Left lung (tissue), 10 donors: ENCODE measurements around the gene ZNRF1. TPM values are rescaled to one million over a fixed set of nuclear protein-coding genes. Genes with fewer than 3 reads are reported as not detected.

ENCODE experiments used
- ATAC-seq: fragments of 200-7000 bp; cut with Tn5 transposase; one replicate; pipeline ENCODE4 v1.9.1; 2020; ENCODE audit warnings: moderate library complexity
- DNase-seq, 4 donors: peaks; one replicate each; pipeline ENCODE4 v3.0.0-alpha.2; 2013 to 2020
- H3K27ac ChIP-seq, 2 donors: fragments of 200-600 bp; sonication (generic) in 1 of 2; one replicate each; pipeline versions ENCODE4 v1.5.0 to v1.8.0; 2020 to 2021
- H3K27me3 ChIP-seq, 2 donors: fragments of 200-600 bp; sonication (generic) in 1 of 2; one replicate each; pipeline versions ENCODE4 v1.5.0 to v1.8.0; 2020 to 2021
- H3K36me3 ChIP-seq, 2 donors: fragments of 200-600 bp; sonication (generic) in 1 of 2; one replicate each; pipeline versions ENCODE4 v1.5.0 to v1.8.0; 2020 to 2021
- H3K4me1 ChIP-seq, 2 donors: fragments of 200-600 bp; one replicate each; pipeline ENCODE4 v1.8.0; 2021
- H3K4me3 ChIP-seq, 2 donors: fragments of 200-600 bp; sonication (generic) in 1 of 2; one replicate each; pipeline versions ENCODE4 v1.5.0 to v1.8.0; 2020 to 2021; ENCODE audit warnings: mild to moderate bottlenecking in 1 of 2
- H3K9me3 ChIP-seq, 2 donors: fragments of 200-600 bp; sonication (generic) in 1 of 2; one replicate each; pipeline versions ENCODE4 v1.5.0 to v1.8.0; 2020 to 2021
- CTCF ChIP-seq, 2 donors: fragments of 200-600 bp; sonication (generic) in 1 of 2; IDR thresholded peaks; one replicate each; pipeline versions ENCODE4 v1.5.0 to v1.8.0; 2021; ENCODE audit warnings: antibody characterized with exemption in 2 of 2
- intact Hi-C, 2 donors: fragments of 100-400 bp; cut with DNase I; formaldehyde crosslinking; loops; one replicate each; pipeline versions ENCODE4 v1.11.2 to v1.14.2; 2022
- polyA plus RNA-seq, 6 donors: library from polyadenylated mRNA; unstranded; fragments of 120-200 nt; gene quantifications; one replicate each; pipeline ENCODE4 v1.2.1, GENCODE V29; 2013; ENCODE audit not compliant: insufficient read length in 6 of 6
- total RNA-seq, 2 donors: library from RNA; stranded (reverse); fragmentation: NEBNext Ultra II Directional; extraction: Animal tissue kit (Norgen Biotek cat#: 25700); gene quantifications; one replicate each; pipeline ENCODE4 v1.2.1, GENCODE V29; 2021
- donor health status: DM: no; HTN: yes; CAD: no.
- donor health status: DM: no; HTN: no; CAD: no.

The ZNRF1 gene
- total and polyA plus RNA-seq, 8 donors: 24.3 to 60.8 (median 46.5) TPM

- intact Hi-C loops: no loop called here
- peaks cover 6 to 43% of the 10 kb centered on the region in 2 donors for H3K4me1 ChIP-seq
- no peak overlapping the region for H3K4me3 ChIP-seq
- no peak for ATAC-seq
- H3K36me3 ChIP-seq: no peaks in the 10 kb centered on the region
- no peak overlapping the region for H3K27ac ChIP-seq
- no peak for TF ChIP-seq CTCF (IDR thresholded peaks at IDR 0.05)
- H3K9me3 ChIP-seq: no peaks in the 10 kb centered on the region
- DNase-seq: no peak
- no peaks in the 10 kb centered on the region for H3K27me3 ChIP-seq
Measured at GRCh38 chr16:75068085-75069031, 69.5 kb downstream of the ZNRF1 start.

- Histone ChIP-seq H3K9me3 (no peaks in the 10 kb centered on the region), H3K36me3 (no peaks in the 10 kb centered on the region), H3K4me3 (no peak overlapping the region), H3K4me1 (peaks cover 8 to 36% of the 10 kb centered on the region in 2 donors), H3K27me3 (no peaks in the 10 kb centered on the region), H3K27ac (no peak overlapping the region)
- no peak for TF ChIP-seq CTCF (IDR thresholded peaks at IDR 0.05)
- DNase-seq (peak in 1 of 4 donors; percentile 55), ATAC-seq (no peak)
- intact Hi-C loops: no loop called here
Measured at GRCh38 chr16:75070012-75070841, 71.4 kb downstream of the ZNRF1 start.

GRCh38 chr16:75071621-75072020, 72.8 kb downstream of the ZNRF1 start:
- no peak overlapping the region for H3K4me3 ChIP-seq
- no peak for TF ChIP-seq CTCF (IDR thresholded peaks at IDR 0.05)
- H3K9me3 ChIP-seq: no peaks in the 10 kb centered on the region
- ATAC-seq (no peak), DNase-seq (no peak)
- no peaks in the 10 kb centered on the region for H3K27me3 ChIP-seq
- no peak overlapping the region for H3K27ac ChIP-seq
- intact Hi-C loops: no loop called here
- H3K4me1 ChIP-seq: peaks cover 10 to 34% of the 10 kb centered on the region in 2 donors
- no peaks in the 10 kb centered on the region for H3K36me3 ChIP-seq

GRCh38 chr16:75072239-75072947, 73.6 kb downstream of the ZNRF1 start:
- intact Hi-C loops: no loop called here
- peaks cover 10 to 34% of the 10 kb centered on the region in 2 donors for H3K4me1 ChIP-seq
- ATAC-seq: peak; percentile 44

More at GRCh38 chr16:75072239-75072947, 73.6 kb downstream of the ZNRF1 start:
- Histone ChIP-seq H3K36me3 (no peaks in the 10 kb centered on the region), H3K4me3 (no peak overlapping the region), H3K27me3 (no peaks in the 10 kb centered on the region), H3K27ac (no peak overlapping the region), H3K9me3 (no peaks in the 10 kb centered on the region)
- no peak for DNase-seq
- TF ChIP-seq CTCF (IDR thresholded peaks at IDR 0.05): no peak
